ENCODE data around the gene C4BPB. TPM values are rescaled to one million over a fixed set of nuclear protein-coding genes. Genes with fewer than 3 reads are reported as not detected.

Gene C4BPB
- total and polyA plus RNA-seq, 2 of the 13 experiments (the other 11 are each of a cell fraction or from before 2014, with no cell fraction given), result 155 to 266 TPM

DNA sequence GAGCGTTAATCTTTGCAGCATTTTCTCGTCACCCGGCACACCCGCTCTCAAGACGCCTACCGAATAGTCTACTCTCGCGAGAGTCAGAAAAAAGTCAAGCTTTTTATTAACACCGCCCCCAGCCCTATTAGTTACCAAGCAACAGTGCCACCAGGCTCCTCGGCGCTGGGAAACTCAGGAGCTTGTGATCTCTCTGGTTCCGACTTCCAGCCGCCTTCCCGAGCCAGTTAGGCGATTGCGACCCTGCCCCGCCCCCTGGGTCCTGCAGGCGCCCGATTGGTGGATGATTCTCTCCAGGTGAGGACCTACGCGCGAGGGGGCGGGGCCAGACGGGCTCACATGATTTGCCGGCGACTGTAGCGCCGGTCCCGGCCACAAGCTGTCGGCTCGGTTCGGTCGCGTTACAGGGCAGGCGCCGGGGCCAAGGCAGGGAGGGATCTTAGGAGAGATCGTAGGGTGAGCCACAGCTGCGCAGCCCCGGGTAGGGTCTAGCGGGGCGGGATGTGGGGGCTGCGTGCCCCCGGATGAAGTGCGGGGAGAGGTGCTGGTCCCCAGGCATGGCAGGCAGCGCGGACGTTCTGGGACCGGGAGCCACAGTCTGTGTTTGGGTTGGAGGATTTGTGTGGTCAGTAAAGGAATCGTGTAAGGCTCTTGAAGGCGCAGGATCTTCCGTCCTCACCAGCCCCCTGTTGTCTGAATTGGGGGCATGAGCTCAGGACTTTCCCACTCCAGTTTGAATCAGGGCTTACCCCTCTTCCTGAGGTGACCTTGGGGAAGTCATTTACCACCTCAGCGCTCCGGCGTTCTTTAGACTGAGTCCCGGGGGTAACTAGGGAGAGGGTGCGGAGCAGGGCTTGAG, 35.5 kb upstream of the C4BPB start, which contains the start of gene PFKFB2 (continued):
- no peak; the same call in 1 of the 2 replicates for TF ChIP-seq MNT (IDR thresholded peaks at IDR 0.05)
- no peak for TF ChIP-seq ELF4 (CRISPR knock-in tag; IDR thresholded peaks at IDR 0.05; ENCODE audit: borderline replicate concordance)
- TF ChIP-seq PTBP1 (IDR thresholded peaks at IDR 0.05; ENCODE audit: low read depth, low read length, poor library complexity, severe bottlenecking), result peak; percentile 39
- no peak for TF ChIP-seq ZNF747 (CRISPR knock-in tag; IDR thresholded peaks at IDR 0.05; ENCODE audit: borderline replicate concordance)
- TF ChIP-seq PAF1 (CRISPR knock-in tag; IDR thresholded peaks at IDR 0.05), result no peak
- peak; percentile 86 for TF ChIP-seq KAT8 (CRISPR knock-in tag; IDR thresholded peaks at IDR 0.05)
- no peak for TF ChIP-seq SSRP1 (CRISPR knock-in tag; IDR thresholded peaks at IDR 0.05)
- no peak for TF ChIP-seq ZNF670 (CRISPR knock-in tag; IDR thresholded peaks at IDR 0.05; ENCODE audit: borderline replicate concordance)
- TF ChIP-seq, protein P1, sequence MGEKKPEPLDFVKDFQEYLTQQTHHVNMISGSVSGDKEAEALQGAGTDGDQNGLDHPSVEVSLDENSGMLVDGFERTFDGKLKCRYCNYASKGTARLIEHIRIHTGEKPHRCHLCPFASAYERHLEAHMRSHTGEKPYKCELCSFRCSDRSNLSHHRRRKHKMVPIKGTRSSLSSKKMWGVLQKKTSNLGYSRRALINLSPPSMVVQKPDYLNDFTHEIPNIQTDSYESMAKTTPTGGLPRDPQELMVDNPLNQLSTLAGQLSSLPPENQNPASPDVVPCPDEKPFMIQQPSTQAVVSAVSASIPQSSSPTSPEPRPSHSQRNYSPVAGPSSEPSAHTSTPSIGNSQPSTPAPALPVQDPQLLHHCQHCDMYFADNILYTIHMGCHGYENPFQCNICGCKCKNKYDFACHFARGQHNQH (CRISPR knock-in tag; IDR thresholded peaks at IDR 0.05), result peak; percentile 59
- TF ChIP-seq SNAPC5 (CRISPR knock-in tag; IDR thresholded peaks at IDR 0.05; ENCODE audit: borderline replicate concordance), result no peak
- TF ChIP-seq PHF8 (CRISPR knock-in tag; IDR thresholded peaks at IDR 0.05), result peak; percentile 81
- TF ChIP-seq, protein P2, sequence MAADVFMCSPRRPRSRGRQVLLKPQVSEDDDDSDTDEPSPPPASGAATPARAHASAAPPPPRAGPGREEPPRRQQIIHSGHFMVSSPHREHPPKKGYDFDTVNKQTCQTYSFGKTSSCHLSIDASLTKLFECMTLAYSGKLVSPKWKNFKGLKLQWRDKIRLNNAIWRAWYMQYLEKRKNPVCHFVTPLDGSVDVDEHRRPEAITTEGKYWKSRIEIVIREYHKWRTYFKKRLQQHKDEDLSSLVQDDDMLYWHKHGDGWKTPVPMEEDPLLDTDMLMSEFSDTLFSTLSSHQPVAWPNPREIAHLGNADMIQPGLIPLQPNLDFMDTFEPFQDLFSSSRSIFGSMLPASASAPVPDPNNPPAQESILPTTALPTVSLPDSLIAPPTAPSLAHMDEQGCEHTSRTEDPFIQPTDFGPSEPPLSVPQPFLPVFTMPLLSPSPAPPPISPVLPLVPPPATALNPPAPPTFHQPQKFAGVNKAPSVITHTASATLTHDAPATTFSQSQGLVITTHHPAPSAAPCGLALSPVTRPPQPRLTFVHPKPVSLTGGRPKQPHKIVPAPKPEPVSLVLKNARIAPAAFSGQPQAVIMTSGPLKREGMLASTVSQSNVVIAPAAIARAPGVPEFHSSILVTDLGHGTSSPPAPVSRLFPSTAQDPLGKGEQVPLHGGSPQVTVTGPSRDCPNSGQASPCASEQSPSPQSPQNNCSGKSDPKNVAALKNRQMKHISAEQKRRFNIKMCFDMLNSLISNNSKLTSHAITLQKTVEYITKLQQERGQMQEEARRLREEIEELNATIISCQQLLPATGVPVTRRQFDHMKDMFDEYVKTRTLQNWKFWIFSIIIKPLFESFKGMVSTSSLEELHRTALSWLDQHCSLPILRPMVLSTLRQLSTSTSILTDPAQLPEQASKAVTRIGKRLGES (CRISPR knock-in tag; IDR thresholded peaks at IDR 0.05; ENCODE audit: borderline replicate concordance), result no peak
- TF ChIP-seq ELK4 (CRISPR knock-in tag; IDR thresholded peaks at IDR 0.05; ENCODE audit: borderline replicate concordance), result no peak
- TF ChIP-seq, protein P3, sequence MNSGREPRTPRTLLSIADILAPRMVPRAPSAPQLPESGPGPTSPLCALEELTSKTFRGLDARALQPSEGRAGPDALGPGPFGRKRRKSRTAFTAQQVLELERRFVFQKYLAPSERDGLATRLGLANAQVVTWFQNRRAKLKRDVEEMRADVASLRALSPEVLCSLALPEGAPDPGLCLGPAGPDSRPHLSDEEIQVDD (CRISPR knock-in tag; IDR thresholded peaks at IDR 0.05; ENCODE audit: borderline replicate concordance), result no peak
- no peak for TF ChIP-seq NPAS2 (CRISPR knock-in tag; IDR thresholded peaks at IDR 0.05; ENCODE audit: borderline replicate concordance)
- no peak; the same call in 1 of the 2 replicates for TF ChIP-seq ZNF839 (CRISPR knock-in tag; IDR thresholded peaks at IDR 0.05; ENCODE audit: borderline replicate concordance)
